AG09309 (cell line): ENCODE data around the gene CYRIA.

ENCODE experiments used
- DNase-seq: peaks from one replicate; pipeline ENCODE4 v3.0.0-alpha.2; 2010; ENCODE audit warnings: low read depth
- H3K4me3 ChIP-seq: 2 replicates; pipeline ENCODE4 v1.5.1; 2011; ENCODE audit warnings: mild to moderate bottlenecking, low read depth, low read length, moderate library complexity; ENCODE audit not compliant: control insufficient read depth
- CTCF ChIP-seq: IDR thresholded peaks from 2 replicates; pipeline ENCODE4 v1.5.1; 2011; ENCODE audit warnings: mild to moderate bottlenecking, low read depth, low read length, inconsistent platforms; ENCODE audit not compliant: insufficient read depth, control insufficient read depth; ENCODE audit errors: missing control alignments

CYRIA gene

GRCh38 chr2:16664809-16665747, 556 bp downstream of the CYRIA start:
- DNase-seq, result no peak
- no peak for TF ChIP-seq CTCF
- H3K4me3 ChIP-seq, result peak overlapping the region; percentile 36

GRCh38 chr2:16664052-16664731, 1.4 kb downstream of the CYRIA start:
- no peak for TF ChIP-seq CTCF
- no peak overlapping the region for H3K4me3 ChIP-seq
- no peak for DNase-seq

- TF ChIP-seq CTCF, result no peak
- DNase-seq, result no peak
- no peak overlapping the region for H3K4me3 ChIP-seq
Measured at GRCh38 chr2:16663121-16663905, 2.3 kb downstream of the CYRIA start.

GRCh38 chr2:16661936-16662839, 3.4 kb downstream of the CYRIA start:
- TF ChIP-seq CTCF, result no peak

GRCh38 chr2:16661526-16661925, 4.1 kb downstream of the CYRIA start:
- TF ChIP-seq CTCF, result no peak
- DNase-seq, result no peak
- H3K4me3 ChIP-seq, result no peak overlapping the region

More at GRCh38 chr2:16661936-16662839, 3.4 kb downstream of the CYRIA start:
- no peak overlapping the region for H3K4me3 ChIP-seq
- no peak for DNase-seq
